DMS53 treated with DMSO at 0.1 percent for 48 hours (cell line): Measurements from ENCODE around the gene AIG1.

Source experiments
- DNase-seq: peaks from one replicate; lab custom pipeline; 2025; ENCODE audit not compliant: unreplicated experiment; lab: John Stamatoyannopoulos, UW

The AIG1 gene

DNA sequence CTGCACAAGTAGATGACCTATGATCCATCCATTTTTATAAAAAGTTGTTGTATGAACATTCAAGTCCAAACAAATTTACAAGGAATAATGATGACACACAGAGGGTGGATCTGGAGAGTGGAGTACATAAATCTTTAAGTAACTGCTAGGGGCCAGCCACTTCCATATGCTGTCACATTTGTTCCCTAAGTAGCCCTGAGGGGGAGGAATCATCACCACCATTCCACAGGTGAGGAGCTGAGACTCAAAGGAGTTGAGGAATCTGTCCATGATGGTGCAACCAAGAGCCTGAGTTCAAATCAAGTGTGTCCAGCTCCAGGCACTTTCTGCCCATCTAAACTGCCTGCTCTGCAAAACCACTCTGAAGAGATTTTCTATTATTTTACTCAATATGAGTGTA, 132.1 kb downstream of the AIG1 start:
- no peak for DNase-seq

DNA sequence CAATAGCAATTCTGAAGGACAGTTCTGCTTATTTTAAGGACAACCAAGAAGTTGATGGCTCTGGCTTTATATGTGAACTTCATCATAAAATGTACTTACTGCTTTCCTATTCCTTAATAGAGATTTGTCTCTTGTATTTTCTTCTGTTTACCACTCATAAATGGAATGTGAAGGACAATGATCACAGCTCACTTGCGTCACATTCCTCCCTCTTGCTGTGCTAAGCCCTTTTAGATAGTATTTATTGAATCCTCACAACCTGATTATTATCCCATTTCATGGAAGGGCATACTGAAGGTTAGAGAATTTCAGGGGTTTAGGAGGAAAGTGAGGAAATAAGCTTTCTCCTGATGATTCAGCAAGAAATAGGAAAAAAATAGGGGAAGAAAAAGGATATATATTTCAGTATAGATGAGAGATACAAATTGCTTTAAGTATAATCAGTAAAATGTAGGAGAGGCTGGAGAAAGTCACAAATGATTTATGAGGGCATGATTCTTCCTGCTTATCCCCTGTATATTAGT, 132.9 kb downstream of the AIG1 start:
- DNase-seq = no peak

- DNase-seq = no peak
Observed at GRCh38 chr6:143194095-143194589, 133.5 kb downstream of the AIG1 start.

DNA sequence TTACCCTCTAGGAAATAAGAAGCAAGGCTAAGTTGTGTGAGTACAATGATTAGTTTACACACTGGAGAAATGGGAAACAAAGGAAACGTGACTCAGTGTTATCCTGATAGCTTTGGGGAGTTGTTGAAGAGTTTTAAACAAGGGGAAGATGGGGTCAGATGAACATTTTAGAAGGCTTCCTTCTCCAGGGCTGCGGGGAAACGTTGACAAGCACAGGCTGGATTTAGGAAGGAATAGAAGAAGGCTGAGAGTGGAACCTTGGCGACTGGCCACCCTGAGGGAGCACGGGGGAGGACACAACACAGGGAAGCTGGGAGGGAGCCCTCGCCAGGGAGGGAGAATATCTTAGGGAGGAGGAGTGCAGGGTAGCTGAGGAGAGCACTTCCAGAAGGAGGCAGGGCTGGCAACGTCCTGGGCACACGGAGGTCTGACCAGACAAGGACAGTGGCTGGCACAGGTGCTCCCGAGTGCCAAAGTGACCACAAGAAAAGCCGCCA, 134.7 kb downstream of the AIG1 start:
- no peak for DNase-seq

DNA sequence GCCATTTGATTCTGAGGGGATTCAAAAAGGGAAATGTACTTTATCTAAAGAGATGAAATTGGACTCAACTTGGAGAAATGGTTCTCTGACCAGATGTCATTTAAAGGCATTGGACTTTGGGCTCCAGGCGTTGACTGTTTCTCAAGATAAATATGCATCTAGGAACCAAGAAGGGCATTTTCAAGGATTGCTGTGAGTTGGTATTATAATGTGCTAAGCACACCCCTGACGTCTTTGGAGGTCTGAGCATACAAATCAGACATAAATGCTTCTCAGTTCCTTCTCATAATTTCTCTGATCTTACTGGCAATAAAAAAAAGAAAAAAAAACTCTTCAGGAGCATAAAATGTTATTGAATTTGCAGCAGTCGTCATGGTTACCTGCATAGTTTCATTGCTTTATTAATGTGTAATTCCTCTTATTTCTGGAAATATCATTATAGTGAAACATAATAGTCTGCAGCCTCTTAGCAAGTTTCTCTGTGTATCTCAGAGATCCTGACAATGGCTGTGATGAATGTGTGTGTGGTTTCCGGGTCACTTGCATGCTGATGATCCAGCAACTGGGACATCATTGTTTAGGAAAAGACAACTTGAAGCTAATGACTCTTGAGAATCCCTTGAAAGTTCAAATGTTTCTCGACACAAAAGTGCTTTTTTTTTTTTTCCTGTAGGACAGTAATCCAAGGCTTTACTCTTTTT, 136.0 kb downstream of the AIG1 start:
- DNase-seq = peak; percentile 1

GRCh38 chr6:143197377-143197776, 136.7 kb downstream of the AIG1 start:
- no peak for DNase-seq

- no peak for DNase-seq
Observed at GRCh38 chr6:143198312-143198711, 137.6 kb downstream of the AIG1 start.

GRCh38 chr6:143199291-143199690, 138.6 kb downstream of the AIG1 start:
- no peak for DNase-seq

- DNase-seq = no peak
Observed at GRCh38 chr6:143200167-143200770, 139.6 kb downstream of the AIG1 start.

DNA sequence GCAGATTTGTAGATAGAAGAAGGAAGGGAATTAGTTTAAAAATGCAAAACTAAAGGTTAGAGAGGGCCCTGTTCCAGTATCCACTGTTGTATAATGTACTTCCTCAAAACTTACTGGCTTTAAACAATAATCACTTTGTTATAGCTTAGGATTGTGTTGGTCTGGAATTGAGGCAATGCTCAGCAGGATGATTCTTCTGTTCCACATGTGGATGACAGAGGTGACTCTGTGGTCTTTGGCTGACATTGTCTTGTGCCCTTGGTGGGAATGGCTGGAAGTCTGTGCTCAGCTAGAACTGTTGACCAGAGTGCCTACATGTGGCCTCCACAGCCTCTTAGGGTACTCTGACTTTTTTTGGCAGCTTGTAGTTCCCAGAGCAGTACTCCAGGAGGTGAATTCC, 143.4 kb downstream of the AIG1 start:
- no peak for DNase-seq

- DNase-seq = no peak
Observed at GRCh38 chr6:143205131-143205535, 144.4 kb downstream of the AIG1 start.

- DNase-seq = no peak
Observed at GRCh38 chr6:143205585-143205984, 144.9 kb downstream of the AIG1 start.

GRCh38 chr6:143205991-143206390, 145.3 kb downstream of the AIG1 start:
- no peak for DNase-seq

DNA sequence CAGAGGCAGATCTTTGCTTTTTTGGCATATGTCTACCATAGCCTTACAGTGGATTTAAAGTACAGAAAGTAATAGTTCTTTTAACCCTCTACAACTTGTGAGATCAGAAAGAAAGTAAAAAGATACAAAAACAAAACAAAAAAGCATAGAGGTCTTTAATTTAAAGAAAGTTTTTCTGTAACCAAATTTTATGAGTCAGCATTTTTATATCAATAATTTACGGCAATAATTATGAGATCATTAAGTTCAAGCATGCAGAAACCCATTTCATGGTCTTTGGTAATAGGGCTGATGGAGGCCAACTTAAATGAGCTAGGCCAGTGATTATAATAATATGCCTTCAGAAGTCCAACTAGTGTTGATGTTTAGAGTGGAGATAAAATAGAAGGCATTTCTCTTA, 145.9 kb downstream of the AIG1 start:
- DNase-seq = no peak

- DNase-seq = no peak
Observed at GRCh38 chr6:143210420-143210819, 149.7 kb downstream of the AIG1 start.

GRCh38 chr6:143213859-143214376, 153.2 kb downstream of the AIG1 start:
- DNase-seq = no peak

DNA sequence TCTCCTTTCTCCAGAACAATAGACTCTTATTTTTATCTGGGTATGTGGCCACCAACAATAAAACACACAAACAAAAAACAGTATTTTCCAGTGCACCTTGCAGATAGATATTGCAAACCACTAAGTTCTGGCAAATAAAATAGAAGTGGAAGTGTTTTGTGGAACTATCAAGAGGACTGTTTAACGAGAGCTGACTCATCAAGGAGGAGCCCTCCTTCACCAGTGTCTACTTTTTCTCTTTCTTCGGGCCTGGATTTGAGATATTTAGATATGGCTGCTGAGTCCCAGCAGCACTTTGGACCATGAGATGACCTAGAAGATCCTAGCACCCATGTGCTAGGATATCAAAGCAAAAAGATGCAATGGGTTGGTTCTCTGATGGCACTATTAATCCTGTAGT, 154.7 kb downstream of the AIG1 start:
- no peak for DNase-seq

GRCh38 chr6:143215771-143216170, 155.1 kb downstream of the AIG1 start:
- no peak for DNase-seq

GRCh38 chr6:143218233-143218632, 157.5 kb downstream of the AIG1 start:
- DNase-seq = no peak

- DNase-seq = no peak
Observed at GRCh38 chr6:143221698-143222097, 161.0 kb downstream of the AIG1 start.

GRCh38 chr6:143222310-143222709, 161.6 kb downstream of the AIG1 start:
- no peak for DNase-seq

DNA sequence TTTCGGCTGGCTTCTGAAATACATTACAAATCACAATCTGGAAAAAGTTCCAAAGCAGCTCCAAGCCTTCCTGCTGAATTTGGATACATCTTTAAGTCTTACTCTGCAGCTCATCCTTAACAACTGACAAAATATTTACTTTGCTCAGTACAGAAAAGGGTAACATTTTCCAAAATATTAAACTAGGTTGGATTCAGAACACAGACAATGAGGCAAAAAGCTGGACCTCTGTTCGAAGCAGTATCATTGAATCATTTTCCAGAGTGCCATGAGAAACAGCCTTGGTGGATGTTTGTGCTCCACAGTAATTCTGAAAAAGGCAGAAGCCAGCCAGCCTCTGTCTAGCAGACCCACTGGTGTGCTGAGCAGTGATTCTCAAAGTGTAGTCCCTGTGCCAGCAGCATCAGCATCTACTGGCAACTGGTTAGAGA, 162.1 kb downstream of the AIG1 start:
- no peak for DNase-seq
